HG03575 (cell line): Measurements from ENCODE around the gene DPP3.

Source experiments
- ATAC-seq: cut with Tn5 transposase; IDR thresholded peaks from one replicate; pipeline ENCODE4 v1.9.1; 2021; ENCODE audit not compliant: unreplicated experiment, insufficient number of reproducible peaks, low FRiP score; ENCODE audit errors: extremely low read depth

Gene DPP3

GRCh38 chr11:66476841-66477251 is 3.4 kb upstream of the DPP3 start:
- no peak for ATAC-seq

- ATAC-seq: no peak
Measured at GRCh38 chr11:66477263-66478201, 2.7 kb upstream of the DPP3 start.

GRCh38 chr11:66478729-66479393 is 1.4 kb upstream of the DPP3 start:
- no peak for ATAC-seq

- ATAC-seq: no peak
Measured at GRCh38 chr11:66479394-66480116, 679 bp upstream of the DPP3 start.

GRCh38 chr11:66484806-66485380 is 4.7 kb downstream of the DPP3 start:
- ATAC-seq: no peak

- ATAC-seq: no peak
Measured at GRCh38 chr11:66488957-66489356, 8.7 kb downstream of the DPP3 start.

- no peak for ATAC-seq
Measured at GRCh38 chr11:66489636-66490035, 9.4 kb downstream of the DPP3 start.

- ATAC-seq: no peak
Measured at GRCh38 chr11:66491315-66491935, 11.2 kb downstream of the DPP3 start.

- ATAC-seq: no peak
Measured at GRCh38 chr11:66492161-66492865, 12.1 kb downstream of the DPP3 start.

- no peak for ATAC-seq
Measured at GRCh38 chr11:66493130-66493529, 12.9 kb downstream of the DPP3 start.

GRCh38 chr11:66494458-66494857 is 14.2 kb downstream of the DPP3 start:
- ATAC-seq: no peak

- no peak for ATAC-seq
Measured at GRCh38 chr11:66494935-66495334, 14.7 kb downstream of the DPP3 start.

GRCh38 chr11:66495401-66495854 is 15.2 kb downstream of the DPP3 start:
- no peak for ATAC-seq

GRCh38 chr11:66497206-66497605 is 17.0 kb downstream of the DPP3 start:
- ATAC-seq: no peak

- no peak for ATAC-seq
Measured at GRCh38 chr11:66498506-66498905, 18.3 kb downstream of the DPP3 start.

GRCh38 chr11:66505276-66505816 is 25.1 kb downstream of the DPP3 start:
- no peak for ATAC-seq

- no peak for ATAC-seq
Measured at GRCh38 chr11:66509131-66509561, 28.9 kb downstream of the DPP3 start.
